HepG2 (cell line): ENCODE measurements around the gene SMARCA4. TPM values are rescaled to one million over a fixed set of nuclear protein-coding genes. Genes with fewer than 3 reads are reported as not detected.

Source experiments
- AGO2 ChIP-seq: fragments of 200-400 bp; formaldehyde crosslinking; optimal IDR thresholded peaks from 2 replicates; pipeline ENCODE3; 2017; ENCODE audit warnings: mild to moderate bottlenecking, low read depth, low read length, moderate library complexity
- FOXP1 ChIP-seq, 2 experiments: fragments of 450-650 bp in 1 of 2; IDR thresholded peaks; 2 replicates each; pipeline ENCODE4 v1.6.1; 2017 to 2018; ENCODE audit warnings: antibody characterized with exemption in 1 of 2
- MYNN ChIP-seq: sonication (generic); formaldehyde crosslinking; IDR thresholded peaks from 2 replicates; pipeline ENCODE4 v1.4.0; 2020; ENCODE audit warnings: mild to moderate bottlenecking, low read depth, missing genetic modification reagents
- SIN3A ChIP-seq: IDR thresholded peaks from 2 replicates; pipeline ENCODE4 v1.6.1; 2011; ENCODE audit warnings: low read depth, mild to moderate bottlenecking, control low read depth, low read length, borderline replicate concordance
- ZNF225 ChIP-seq: sonication (generic); formaldehyde crosslinking; IDR thresholded peaks from 2 replicates; pipeline ENCODE4 v1.4.0; 2020; ENCODE audit warnings: mild to moderate bottlenecking, missing genetic modification reagents
- ZNF605 ChIP-seq: sonication (generic); formaldehyde crosslinking; IDR thresholded peaks from 2 replicates; pipeline ENCODE4 v1.8.0; 2022; ENCODE audit warnings: mild to moderate bottlenecking, missing genetic modification reagents
- ZNF629 ChIP-seq: sonication (generic); formaldehyde crosslinking; conservative IDR thresholded peaks from 2 replicates; pipeline ENCODE4 v1.5.0; 2020; ENCODE audit warnings: missing genetic modification reagents
- ZNF678 ChIP-seq: sonication (generic); formaldehyde crosslinking; IDR thresholded peaks from 2 replicates; pipeline ENCODE4 v1.4.0; 2020; ENCODE audit warnings: mild to moderate bottlenecking, missing genetic modification reagents
- ZSCAN31 ChIP-seq: sonication (generic); formaldehyde crosslinking; IDR thresholded peaks from 2 replicates; pipeline ENCODE4 v1.5.0; 2020; ENCODE audit warnings: low read depth, mild to moderate bottlenecking, missing genetic modification reagents
- polyA plus RNA-seq, 8 experiments: library from polyadenylated mRNA; depleted of rRNA in 3 of 8; stranded (reverse) in 7 of 8; unstranded in 1 of 8; fragments of >200 nt; fragmentation: Illumina TruSeq in 4 of 8; extraction: Trizol in 4 of 8; gene quantifications; 2 replicates each; pipeline versions ENCODE4 v1.2.1 to v1.2.3, GENCODE V29; 2011 to 2016; ENCODE audit warnings: low read depth in 4 of 8, missing spikeins in 1 of 8, mixed read lengths in 1 of 8; ENCODE audit not compliant: insufficient read depth in 1 of 8
- total RNA-seq, 5 experiments: library from RNA; depleted of rRNA; stranded (reverse); fragments of >200 nt; fragmentation: Illumina TruSeq; extraction: Trizol; gene quantifications; 2 replicates each; pipeline ENCODE4 v1.2.3, GENCODE V29; 2016; ENCODE audit warnings: low read depth in 1 of 5
- TF ChIP-seq, protein P1 (sequence below): sonication (generic); IDR thresholded peaks from 2 replicates; pipeline ENCODE4 v1.6.1; 2016; ENCODE audit warnings: low read depth, borderline replicate concordance
- TF ChIP-seq, protein P2 (sequence below), 2 experiments: fragments of 450-650 bp in 1 of 2; sonication (generic) in 1 of 2; formaldehyde crosslinking in 1 of 2; IDR thresholded peaks; 2 replicates each; pipeline versions ENCODE4 v1.6.1 to v1.8.0; 2016 to 2022; ENCODE audit warnings: antibody characterized with exemption in 1 of 2, mild to moderate bottlenecking in 1 of 2, missing genetic modification reagents in 1 of 2
- TF ChIP-seq, protein P3 (sequence below): sonication (generic); formaldehyde crosslinking; IDR thresholded peaks from 2 replicates; pipeline ENCODE4 v1.5.0; 2020; ENCODE audit warnings: missing genetic modification reagents, mild to moderate bottlenecking, borderline replicate concordance
- TF ChIP-seq, protein P4 (sequence below): IDR thresholded peaks from 2 replicates; pipeline ENCODE4 v1.6.1; 2016; ENCODE audit warnings: missing compliant biosample characterization, missing genetic modification reagents, borderline replicate concordance
- TF ChIP-seq, protein P5 (sequence below): sonication (generic); formaldehyde crosslinking; IDR thresholded peaks from 2 replicates; pipeline ENCODE4 v1.5.0; 2020; ENCODE audit warnings: missing genetic modification reagents

The SMARCA4 gene
- total and polyA plus RNA-seq, 2 of the 13 experiments (the other 11 are each of a cell fraction or from before 2014, with no cell fraction given) = 25.4 to 45.9 TPM

DNA sequence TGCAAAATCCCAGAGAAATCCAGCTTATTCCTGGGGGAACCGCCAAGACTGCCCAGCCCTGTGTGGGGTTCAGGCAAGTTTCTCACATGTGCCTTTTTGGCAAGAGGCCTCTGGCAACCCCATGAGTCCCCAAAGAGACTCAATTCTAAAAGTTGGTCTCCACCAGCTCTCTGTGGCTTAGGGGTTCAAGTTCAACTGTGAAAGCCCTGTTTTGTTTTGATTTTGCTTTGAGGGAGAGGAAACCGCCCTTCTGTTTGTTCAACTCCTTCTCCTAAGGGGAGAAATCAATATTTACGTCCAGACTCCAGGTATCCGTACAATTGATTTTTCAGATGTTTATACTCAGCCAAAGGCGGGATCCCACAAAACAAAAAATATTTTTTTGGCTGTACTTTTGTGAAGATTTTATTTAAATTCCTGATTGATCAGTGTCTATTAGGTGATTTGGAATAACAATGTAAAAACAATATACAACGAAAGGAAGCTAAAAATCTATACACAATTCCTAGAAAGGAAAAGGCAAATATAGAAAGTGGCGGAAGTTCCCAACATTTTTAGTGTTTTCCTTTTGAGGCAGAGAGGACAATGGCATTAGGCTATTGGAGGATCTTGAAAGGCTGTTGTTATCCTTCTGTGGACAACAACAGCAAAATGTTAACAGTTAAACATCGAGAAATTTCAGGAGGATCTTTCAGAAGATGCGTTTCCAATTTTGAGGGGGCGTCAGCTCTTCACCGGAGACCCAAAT lies 127.8 kb downstream of the SMARCA4 start (continued):
- TF ChIP-seq ZSCAN31 (CRISPR knock-in tag) = peak; percentile 25; the same call in 1 of the 2 replicates
- TF ChIP-seq SIN3A = no peak
- no peak for TF ChIP-seq MYNN
- TF ChIP-seq, protein P1, sequence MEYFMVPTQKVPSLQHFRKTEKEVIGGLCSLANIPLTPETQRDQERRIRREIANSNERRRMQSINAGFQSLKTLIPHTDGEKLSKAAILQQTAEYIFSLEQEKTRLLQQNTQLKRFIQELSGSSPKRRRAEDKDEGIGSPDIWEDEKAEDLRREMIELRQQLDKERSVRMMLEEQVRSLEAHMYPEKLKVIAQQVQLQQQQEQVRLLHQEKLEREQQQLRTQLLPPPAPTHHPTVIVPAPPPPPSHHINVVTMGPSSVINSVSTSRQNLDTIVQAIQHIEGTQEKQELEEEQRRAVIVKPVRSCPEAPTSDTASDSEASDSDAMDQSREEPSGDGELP = 0 out of 2 replicates have a peak, but pooled peaks have one; percentile 42
- TF ChIP-seq, protein P2, sequence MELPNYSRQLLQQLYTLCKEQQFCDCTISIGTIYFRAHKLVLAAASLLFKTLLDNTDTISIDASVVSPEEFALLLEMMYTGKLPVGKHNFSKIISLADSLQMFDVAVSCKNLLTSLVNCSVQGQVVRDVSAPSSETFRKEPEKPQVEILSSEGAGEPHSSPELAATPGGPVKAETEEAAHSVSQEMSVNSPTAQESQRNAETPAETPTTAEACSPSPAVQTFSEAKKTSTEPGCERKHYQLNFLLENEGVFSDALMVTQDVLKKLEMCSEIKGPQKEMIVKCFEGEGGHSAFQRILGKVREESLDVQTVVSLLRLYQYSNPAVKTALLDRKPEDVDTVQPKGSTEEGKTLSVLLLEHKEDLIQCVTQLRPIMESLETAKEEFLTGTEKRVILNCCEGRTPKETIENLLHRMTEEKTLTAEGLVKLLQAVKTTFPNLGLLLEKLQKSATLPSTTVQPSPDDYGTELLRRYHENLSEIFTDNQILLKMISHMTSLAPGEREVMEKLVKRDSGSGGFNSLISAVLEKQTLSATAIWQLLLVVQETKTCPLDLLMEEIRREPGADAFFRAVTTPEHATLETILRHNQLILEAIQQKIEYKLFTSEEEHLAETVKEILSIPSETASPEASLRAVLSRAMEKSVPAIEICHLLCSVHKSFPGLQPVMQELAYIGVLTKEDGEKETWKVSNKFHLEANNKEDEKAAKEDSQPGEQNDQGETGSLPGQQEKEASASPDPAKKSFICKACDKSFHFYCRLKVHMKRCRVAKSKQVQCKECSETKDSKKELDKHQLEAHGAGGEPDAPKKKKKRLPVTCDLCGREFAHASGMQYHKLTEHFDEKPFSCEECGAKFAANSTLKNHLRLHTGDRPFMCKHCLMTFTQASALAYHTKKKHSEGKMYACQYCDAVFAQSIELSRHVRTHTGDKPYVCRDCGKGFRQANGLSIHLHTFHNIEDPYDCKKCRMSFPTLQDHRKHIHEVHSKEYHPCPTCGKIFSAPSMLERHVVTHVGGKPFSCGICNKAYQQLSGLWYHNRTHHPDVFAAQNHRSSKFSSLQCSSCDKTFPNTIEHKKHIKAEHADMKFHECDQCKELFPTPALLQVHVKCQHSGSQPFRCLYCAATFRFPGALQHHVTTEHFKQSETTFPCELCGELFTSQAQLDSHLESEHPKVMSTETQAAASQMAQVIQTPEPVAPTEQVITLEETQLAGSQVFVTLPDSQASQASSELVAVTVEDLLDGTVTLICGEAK (IDR thresholded peaks at IDR 0.05) = no peak
- TF ChIP-seq, protein P2 (CRISPR knock-in tag; IDR thresholded peaks at IDR 0.05) = no peak
- TF ChIP-seq FOXP1 (IDR thresholded peaks at IDR 0.05) = no peak
- TF ChIP-seq FOXP1 (CRISPR knock-in tag; IDR thresholded peaks at IDR 0.05) = peak; percentile 80
- TF ChIP-seq ZNF605 (CRISPR knock-in tag) = no peak
- TF ChIP-seq, protein P3, sequence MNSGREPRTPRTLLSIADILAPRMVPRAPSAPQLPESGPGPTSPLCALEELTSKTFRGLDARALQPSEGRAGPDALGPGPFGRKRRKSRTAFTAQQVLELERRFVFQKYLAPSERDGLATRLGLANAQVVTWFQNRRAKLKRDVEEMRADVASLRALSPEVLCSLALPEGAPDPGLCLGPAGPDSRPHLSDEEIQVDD (CRISPR knock-in tag) = no peak
- TF ChIP-seq, protein P4, sequence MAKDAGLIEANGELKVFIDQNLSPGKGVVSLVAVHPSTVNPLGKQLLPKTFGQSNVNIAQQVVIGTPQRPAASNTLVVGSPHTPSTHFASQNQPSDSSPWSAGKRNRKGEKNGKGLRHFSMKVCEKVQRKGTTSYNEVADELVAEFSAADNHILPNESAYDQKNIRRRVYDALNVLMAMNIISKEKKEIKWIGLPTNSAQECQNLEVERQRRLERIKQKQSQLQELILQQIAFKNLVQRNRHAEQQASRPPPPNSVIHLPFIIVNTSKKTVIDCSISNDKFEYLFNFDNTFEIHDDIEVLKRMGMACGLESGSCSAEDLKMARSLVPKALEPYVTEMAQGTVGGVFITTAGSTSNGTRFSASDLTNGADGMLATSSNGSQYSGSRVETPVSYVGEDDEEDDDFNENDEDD (CRISPR knock-in tag) = no peak
- TF ChIP-seq, protein P5, sequence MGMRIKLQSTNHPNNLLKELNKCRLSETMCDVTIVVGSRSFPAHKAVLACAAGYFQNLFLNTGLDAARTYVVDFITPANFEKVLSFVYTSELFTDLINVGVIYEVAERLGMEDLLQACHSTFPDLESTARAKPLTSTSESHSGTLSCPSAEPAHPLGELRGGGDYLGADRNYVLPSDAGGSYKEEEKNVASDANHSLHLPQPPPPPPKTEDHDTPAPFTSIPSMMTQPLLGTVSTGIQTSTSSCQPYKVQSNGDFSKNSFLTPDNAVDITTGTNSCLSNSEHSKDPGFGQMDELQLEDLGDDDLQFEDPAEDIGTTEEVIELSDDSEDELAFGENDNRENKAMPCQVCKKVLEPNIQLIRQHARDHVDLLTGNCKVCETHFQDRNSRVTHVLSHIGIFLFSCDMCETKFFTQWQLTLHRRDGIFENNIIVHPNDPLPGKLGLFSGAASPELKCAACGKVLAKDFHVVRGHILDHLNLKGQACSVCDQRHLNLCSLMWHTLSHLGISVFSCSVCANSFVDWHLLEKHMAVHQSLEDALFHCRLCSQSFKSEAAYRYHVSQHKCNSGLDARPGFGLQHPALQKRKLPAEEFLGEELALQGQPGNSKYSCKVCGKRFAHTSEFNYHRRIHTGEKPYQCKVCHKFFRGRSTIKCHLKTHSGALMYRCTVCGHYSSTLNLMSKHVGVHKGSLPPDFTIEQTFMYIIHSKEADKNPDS (CRISPR knock-in tag) = no peak
- TF ChIP-seq ZNF678 (CRISPR knock-in tag) = no peak
- no peak for TF ChIP-seq ZNF225 (CRISPR knock-in tag)
- no peak for TF ChIP-seq ZNF629
- TF ChIP-seq AGO2 = no peak
